Heart left ventricle (tissue), 16 donors: ENCODE results near the gene C3orf38. TPM values are rescaled to one million over a fixed set of nuclear protein-coding genes. Genes with fewer than 3 reads are reported as not detected.

Experiments
- ATAC-seq, 4 donors: fragments of 200-7000 bp; cut with Tn5 transposase; one replicate each; pipeline ENCODE4 v1.9.1; 2020 to 2022; ENCODE audit warnings: moderate library complexity in 4 of 4, mild to moderate bottlenecking in 3 of 4, moderate number of reproducible peaks in 1 of 4
- DNase-seq, 5 donors: peaks; one replicate each; pipeline ENCODE4 v3.0.0-alpha.2; 2020
- H3K27ac ChIP-seq, 12 donors: fragments of 200-600 bp; sonication (generic) in 4 of 12; one replicate each; pipeline versions ENCODE4 v1.5.0 to v1.8.0; 2016 to 2022; ENCODE audit warnings: mild to moderate bottlenecking in 2 of 12
- H3K27me3 ChIP-seq, 9 donors: fragments of 200-600 bp; sonication (generic) in 2 of 9; one replicate each; pipeline versions ENCODE4 v1.5.1 to v1.8.0; 2016 to 2022; ENCODE audit warnings: mild to moderate bottlenecking in 3 of 9
- H3K36me3 ChIP-seq, 9 donors: fragments of 200-600 bp; sonication (generic) in 2 of 9; one replicate each; pipeline versions ENCODE4 v1.5.0 to v1.8.0; 2018 to 2022; ENCODE audit warnings: mild to moderate bottlenecking in 2 of 9
- H3K4me1 ChIP-seq, 12 donors: fragments of 200-600 bp; sonication (generic) in 4 of 12; one replicate each; pipeline versions ENCODE4 v1.5.0 to v1.8.0; 2016 to 2022; ENCODE audit warnings: mild to moderate bottlenecking in 3 of 12
- H3K4me3 ChIP-seq, 12 donors: fragments of 200-600 bp; sonication (generic) in 4 of 12; one replicate each; pipeline versions ENCODE4 v1.5.0 to v1.8.0; 2017 to 2022; ENCODE audit warnings: mild to moderate bottlenecking in 9 of 12, moderate library complexity in 4 of 12
- H3K9me3 ChIP-seq, 12 donors: fragments of 200-600 bp; sonication (generic) in 4 of 12; one replicate each; pipeline versions ENCODE4 v1.5.0 to v1.8.0; 2016 to 2022; ENCODE audit warnings: mild to moderate bottlenecking in 1 of 12
- CTCF ChIP-seq, 12 donors: fragments of 200-600 bp; sonication (generic) in 4 of 12; IDR thresholded peaks; one replicate each; pipeline versions ENCODE4 v1.5.0 to v1.8.0; 2018 to 2022; ENCODE audit warnings: antibody characterized with exemption in 12 of 12, mild to moderate bottlenecking in 5 of 12
- POLR2A ChIP-seq, 2 donors: fragments of 450-650 bp; IDR thresholded peaks; one replicate each; pipeline ENCODE4 v1.6.1; 2017; ENCODE audit warnings: antibody characterized with exemption in 2 of 2, mild to moderate bottlenecking in 2 of 2, moderate library complexity in 2 of 2
- WGBS, 4 donors: extraction: QIAGEN DNeasy Blood & Tissue Kit in 2 of 4; methylation state at CpG; one replicate each; pipeline versions ENCODE4 v1.1.5 to v1.1.7; 2013 to 2018; 5-methylcytosine and 5-hydroxymethylcytosine counted together
- intact Hi-C, 10 donors: fragments of 100-400 bp; cut with DNase I; formaldehyde crosslinking; loops; one replicate each; pipeline versions ENCODE4 v1.11.1 to v1.14.2; 2022
- polyA plus RNA-seq, 2 donors: library from polyadenylated mRNA; stranded (reverse); fragments of 200-250 nt; gene quantifications; one replicate each; pipeline ENCODE4 v1.2.3, GENCODE V29; 2013
- total RNA-seq, 9 donors: library from RNA; depleted of rRNA in 2 of 9; stranded (reverse); fragments of >200 nt in 2 of 9; fragmentation: NEBNext Ultra II Directional in 3 of 9; extraction: Animal tissue kit (Norgen Biotek cat#: 25700) in 3 of 9; gene quantifications; one replicate each; pipeline versions ENCODE4 v1.1.0 to v1.2.4, GENCODE V29; 2016 to 2023
- donor health status: ischemic (EF 13 %, LVEDD 7.1; RV severe dilation, severe dysfunction).
- donor health status: healthy with polysubstance abuse.
- donor health status: DM: no; HTN: yes; CAD: no.
- donor health status: DM: no; HTN: no; CAD: no.
- donor health status: ischemic (EF 25% LVEDD 6.9; RV normal size, moderate dysfunction).
- donor health status: ischemic (EF 25% LVEDD 5.7; RV mildly dilated, moderate dysfunction).
- donor health status: healthy.
- donor health status: DM: yes; HTN: yes; CAD: no.
- donor health status: ischemic (EF 35%, LVEDD 5.7; RV mildly dilated, moderate dysfunction).
- donor health status: nonischemic (EF 11% LVEDD 7.7; RV severe dilation, severe dysfunction).
- donor health status: DM: yes; HTN: yes; CAD: no.
- donor health status: PGD.
- donor health status: ischemic (EF 29% LVEDD 5.4; RV normal size, mild dysfunction).
- donor health status: nonischemic (EF 23%, LVEDD 6.1; RV moderate dilation, normal function).

C3orf38 gene
- total and polyA plus RNA-seq, 11 donors = 4.3 to 21.5 (median 12.8) TPM

- peak overlapping the region in 10 of 12 donors; percentile 83 to 98 (median 91) for H3K27ac ChIP-seq
- no peaks in the 10 kb centered on the region for H3K27me3 ChIP-seq
- no peak for TF ChIP-seq POLR2A (IDR thresholded peaks at IDR 0.05)
- no peak for ATAC-seq
- H3K36me3 ChIP-seq = peaks cover 0 to 29% (median 26%) of the 10 kb centered on the region in 9 donors
- intact Hi-C loops = no loop called here
- no peaks in the 10 kb centered on the region for H3K9me3 ChIP-seq
- 2% methylated on average over 6 of the region's 6 CpGs for WGBS, 4 donors
- DNase-seq = no peak
- peaks cover 2 to 35% (median 18%) of the 10 kb centered on the region in 12 donors for H3K4me1 ChIP-seq
- H3K4me3 ChIP-seq = peak overlapping the region; percentile 66 to 95 (median 86)
Measured at GRCh38 chr3:88150806-88151205, 1.0 kb downstream of the C3orf38 start.

GRCh38 chr3:88151358-88151757 is 1.6 kb downstream of the C3orf38 start:
- peak overlapping the region in 9 of 12 donors; percentile 66 to 95 (median 88) for H3K4me3 ChIP-seq
- peaks cover 0 to 35% (median 32%) of the 10 kb centered on the region in 9 donors for H3K36me3 ChIP-seq
- TF ChIP-seq POLR2A (IDR thresholded peaks at IDR 0.05) (no peak), CTCF (IDR thresholded peaks at IDR 0.05) (no peak)
- H3K4me1 ChIP-seq = peaks cover 2 to 35% (median 18%) of the 10 kb centered on the region in 12 donors
- H3K27me3 ChIP-seq = no peaks in the 10 kb centered on the region
- H3K27ac ChIP-seq = peak overlapping the region in 3 of 12 donors; percentile 93 to 98 (median 93)
- WGBS, 4 donors = 45 to 56% (median 50%) methylated on average over 4 of the region's 4 CpGs
- intact Hi-C loops = no loop called here
- H3K9me3 ChIP-seq = no peaks in the 10 kb centered on the region
- DNase-seq (no peak), ATAC-seq (no peak)

GRCh38 chr3:88152841-88153240 is 3.1 kb downstream of the C3orf38 start:
- H3K27ac ChIP-seq = peak overlapping the region in 1 of 12 donors; percentile 33
- 78 to 87% (median 80%) methylated on average over 2 of the region's 2 CpGs for WGBS, 4 donors
- ATAC-seq = no peak
- DNase-seq = no peak
- intact Hi-C loops = no loop called here
- H3K27me3 ChIP-seq = no peaks in the 10 kb centered on the region
- TF ChIP-seq CTCF (IDR thresholded peaks at IDR 0.05) = no peak
- no peak for TF ChIP-seq POLR2A (IDR thresholded peaks at IDR 0.05)
- peaks cover 0 to 49% (median 46%) of the 10 kb centered on the region in 9 donors for H3K36me3 ChIP-seq
- no peak overlapping the region for H3K4me3 ChIP-seq
- peaks cover 2 to 46% (median 26%) of the 10 kb centered on the region in 12 donors for H3K4me1 ChIP-seq
- no peaks in the 10 kb centered on the region for H3K9me3 ChIP-seq

GRCh38 chr3:88166419-88166971 is 16.7 kb downstream of the C3orf38 start:
- intact Hi-C loops = no loop called here

More at GRCh38 chr3:88166419-88166971, 16.7 kb downstream of the C3orf38 start:
- Histone ChIP-seq H3K27ac (no peak overlapping the region), H3K36me3 (peaks cover 0 to 25% (median 8%) of the 10 kb centered on the region in 9 donors), H3K27me3 (no peaks in the 10 kb centered on the region), H3K4me3 (no peak overlapping the region), H3K9me3 (no peaks in the 10 kb centered on the region), H3K4me1 (no peaks in the 10 kb centered on the region)
- WGBS, 4 donors = 96 to 98% (median 97%) methylated on average over 2 of the region's 2 CpGs
- no peak for TF ChIP-seq POLR2A (IDR thresholded peaks at IDR 0.05)
- TF ChIP-seq CTCF (IDR thresholded peaks at IDR 0.05) = no peak
- ATAC-seq = no peak
- DNase-seq = no peak
